ENCODE measurements around the gene CBX6. TPM values are rescaled to one million over a fixed set of nuclear protein-coding genes. Genes with fewer than 3 reads are reported as not detected.

CBX6 gene
- total RNA-seq, 1 donor, result 87.7 TPM

- DNase-seq (ENCODE audit: low read depth), result no peak
- no peak for TF ChIP-seq CTCF (IDR thresholded peaks at IDR 0.05; ENCODE audit: insufficient read depth, low read length)
Observed at GRCh38 chr22:38866024-38866398, 6.0 kb downstream of the CBX6 start.

GRCh38 chr22:38865201-38866023 lies 6.6 kb downstream of the CBX6 start:
- no peak for TF ChIP-seq CTCF (IDR thresholded peaks at IDR 0.05; ENCODE audit: insufficient read depth, low read length)
- no peak for DNase-seq (ENCODE audit: low read depth)
- no peak overlapping the region for H3K4me3 ChIP-seq (ENCODE audit: low read depth, low read length)

More at GRCh38 chr22:38866024-38866398, 6.0 kb downstream of the CBX6 start:
- H3K4me3 ChIP-seq (ENCODE audit: low read depth, low read length), result no peak overlapping the region

- no peak for TF ChIP-seq CTCF (IDR thresholded peaks at IDR 0.05; ENCODE audit: insufficient read depth, low read length)
- peak; percentile 43 for DNase-seq (ENCODE audit: low read depth)
- no peak overlapping the region for H3K4me3 ChIP-seq (ENCODE audit: low read depth, low read length)
Observed at GRCh38 chr22:38864361-38865191, 7.4 kb downstream of the CBX6 start.

- DNase-seq (ENCODE audit: low read depth), result no peak
- TF ChIP-seq CTCF (IDR thresholded peaks at IDR 0.05; ENCODE audit: insufficient read depth, low read length), result no peak
- no peak overlapping the region for H3K4me3 ChIP-seq (ENCODE audit: low read depth, low read length)
Observed at GRCh38 chr22:38863531-38864131, 8.4 kb downstream of the CBX6 start.

- no peak overlapping the region for H3K4me3 ChIP-seq (ENCODE audit: low read depth, low read length)
- TF ChIP-seq CTCF (IDR thresholded peaks at IDR 0.05; ENCODE audit: insufficient read depth, low read length), result no peak
- peak; percentile 63 for DNase-seq (ENCODE audit: low read depth)
Observed at GRCh38 chr22:38862375-38863329, 9.4 kb downstream of the CBX6 start.

- DNase-seq (ENCODE audit: low read depth), result no peak
- H3K4me3 ChIP-seq (ENCODE audit: low read depth, low read length), result no peak overlapping the region
- no peak for TF ChIP-seq CTCF (IDR thresholded peaks at IDR 0.05; ENCODE audit: insufficient read depth, low read length)
Observed at GRCh38 chr22:38861927-38862326, 10.1 kb downstream of the CBX6 start.
